ENCODE results near the gene C19orf12.
A peak's percentile ranks its signal among the peaks of the same experiment; 100 is the strongest.

Gene C19orf12

DNA sequence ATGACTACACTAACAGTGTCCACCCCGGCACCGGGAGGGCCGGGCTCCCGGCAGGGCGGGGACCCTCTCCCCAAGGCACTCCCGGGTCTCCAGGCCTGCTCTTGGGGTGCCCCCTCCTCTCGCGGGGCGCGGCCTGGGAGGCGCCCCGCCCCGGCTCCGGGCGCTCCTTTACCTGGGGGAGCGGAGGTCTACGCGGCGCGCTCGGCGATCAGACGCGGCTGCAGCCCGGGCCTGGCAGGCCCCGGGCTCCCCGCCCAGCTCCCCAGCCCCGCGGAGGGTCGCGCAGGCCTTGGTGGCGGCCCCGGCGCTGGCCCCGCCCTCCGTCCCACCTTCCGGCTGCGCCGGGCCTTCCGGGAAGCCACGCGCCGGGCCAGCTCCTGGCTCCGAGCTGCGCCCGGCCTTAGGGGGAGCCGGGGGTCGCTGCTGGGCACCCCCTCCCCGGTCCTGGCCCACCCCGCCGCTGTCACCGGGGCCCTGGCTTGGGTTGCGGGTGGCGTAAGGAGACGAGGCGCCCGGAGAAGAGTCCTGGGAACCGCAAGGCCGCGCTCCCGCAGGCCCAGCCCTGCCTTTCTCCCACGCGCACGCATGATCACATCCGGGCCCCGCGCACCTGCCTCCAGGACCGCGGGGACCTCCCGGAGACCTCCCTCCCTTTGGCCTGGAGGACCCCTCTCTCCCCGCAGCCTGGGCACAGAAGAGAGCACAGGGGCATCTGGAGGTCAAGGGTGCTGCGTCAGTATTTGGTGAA lies at the start of gene C19orf12:
Gene C19orf12, minus strand, starts transcription at position 309 of the 748 bp plus-strand sequence. CDS start 6,848 bp downstream, outside the sequence.
- DNase-seq: peak; percentile 57

DNA sequence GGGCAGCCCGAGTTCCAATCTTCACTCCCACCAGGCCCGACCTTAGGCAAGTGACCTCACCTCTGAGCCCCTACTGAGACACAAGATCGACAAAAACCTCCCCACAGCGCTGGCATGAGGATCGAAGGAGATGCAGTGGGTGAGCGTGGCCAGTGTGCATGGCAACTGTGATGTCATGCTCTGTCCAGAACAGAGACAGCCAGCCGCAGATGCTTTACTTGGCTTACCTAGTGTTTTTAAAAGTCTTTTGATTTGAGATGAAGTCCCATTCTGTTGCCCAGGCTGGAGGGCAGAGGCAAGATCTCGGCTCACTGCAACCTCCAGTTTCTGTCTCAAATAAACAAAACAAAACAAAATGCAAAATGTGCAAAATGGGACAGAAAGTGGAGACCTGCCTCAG lies 49.3 kb upstream of the C19orf12 start:
- no peak for DNase-seq

DNA sequence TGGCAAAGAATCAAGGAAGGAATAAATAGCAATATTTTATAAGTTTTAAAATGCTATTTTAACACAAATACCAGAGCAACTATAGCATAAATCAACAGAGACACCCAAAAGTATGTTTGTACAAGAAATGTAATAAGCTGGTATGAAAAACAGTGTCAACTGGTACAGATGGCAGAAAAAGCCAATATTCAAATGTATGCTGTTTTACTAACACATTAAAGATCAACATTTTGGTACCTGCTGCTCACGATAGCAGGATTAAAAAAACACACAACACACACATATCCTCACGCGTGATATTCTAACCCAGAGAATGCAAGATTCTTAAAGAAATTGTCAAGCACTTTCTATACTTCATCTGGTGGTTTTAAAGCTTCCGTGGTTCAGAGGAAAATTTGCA lies 48.1 kb upstream of the C19orf12 start:
- no peak for DNase-seq

DNA sequence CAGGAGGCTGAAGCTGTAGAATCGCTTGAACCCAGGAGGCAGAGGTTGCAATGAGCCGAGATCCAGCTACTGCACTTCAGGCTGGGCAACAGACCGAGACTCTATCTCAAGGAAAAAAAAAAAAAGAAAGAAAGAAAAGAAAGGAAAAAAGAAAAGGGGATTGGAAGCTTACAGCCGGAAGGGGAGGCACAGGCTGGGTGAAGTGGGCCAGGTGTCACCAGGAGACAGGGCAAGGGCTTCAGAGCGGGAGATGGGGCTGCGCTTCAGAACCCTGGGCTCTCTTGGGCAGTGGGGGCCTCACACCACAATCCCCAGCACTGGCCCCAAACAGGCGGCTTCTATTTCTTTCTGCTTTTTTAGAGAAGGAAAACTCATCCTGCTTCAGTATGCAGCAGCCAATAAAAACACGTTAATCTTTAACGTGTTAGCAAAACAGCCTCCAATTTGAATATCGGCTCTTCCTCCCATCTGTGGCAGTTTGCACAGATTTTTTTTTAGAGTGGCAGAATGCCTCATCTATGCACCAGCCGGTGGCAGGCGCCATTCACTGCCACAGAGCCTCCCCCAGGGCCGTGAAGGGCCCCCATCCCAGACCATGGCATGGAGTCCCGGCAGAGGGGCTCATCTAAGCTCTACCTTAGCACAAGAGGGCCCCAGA lies 46.6 kb upstream of the C19orf12 start:
- no peak for DNase-seq

DNA sequence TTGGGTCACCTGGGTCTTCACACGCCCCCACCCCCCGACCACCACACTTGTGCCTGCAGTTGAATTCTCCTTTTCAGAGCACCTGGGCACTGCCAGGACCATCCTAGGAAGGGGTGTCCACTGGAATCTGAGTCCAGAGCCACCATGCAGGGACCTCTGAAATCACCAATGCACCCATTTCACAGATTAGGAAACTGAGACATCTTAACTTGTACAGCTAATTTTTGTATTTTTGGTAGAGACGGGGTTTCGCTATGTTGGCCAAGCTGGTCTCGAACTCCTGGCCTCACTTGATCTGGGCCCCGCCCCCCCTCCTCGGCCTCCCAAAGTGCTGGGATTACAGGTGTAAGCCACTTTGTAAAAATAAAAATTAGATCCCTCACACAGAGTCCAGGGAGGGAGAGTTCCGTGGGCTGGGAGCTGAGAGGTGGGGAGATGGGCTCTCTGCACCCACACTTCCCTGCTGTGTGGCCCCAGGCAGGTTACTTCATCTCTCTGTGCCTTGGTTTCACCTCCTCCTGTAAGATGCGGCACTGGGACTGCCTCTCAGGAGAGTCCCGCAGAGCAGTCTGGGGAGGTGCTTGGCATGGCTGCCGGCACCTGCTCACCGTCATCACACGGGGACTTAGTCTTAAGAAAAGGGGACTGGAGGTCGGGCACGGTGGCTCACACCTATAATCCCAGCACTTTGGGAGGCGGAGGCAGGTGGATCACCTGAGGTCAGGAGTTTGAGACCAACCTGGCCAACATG lies 45.9 kb upstream of the C19orf12 start:
- no peak for DNase-seq

DNA sequence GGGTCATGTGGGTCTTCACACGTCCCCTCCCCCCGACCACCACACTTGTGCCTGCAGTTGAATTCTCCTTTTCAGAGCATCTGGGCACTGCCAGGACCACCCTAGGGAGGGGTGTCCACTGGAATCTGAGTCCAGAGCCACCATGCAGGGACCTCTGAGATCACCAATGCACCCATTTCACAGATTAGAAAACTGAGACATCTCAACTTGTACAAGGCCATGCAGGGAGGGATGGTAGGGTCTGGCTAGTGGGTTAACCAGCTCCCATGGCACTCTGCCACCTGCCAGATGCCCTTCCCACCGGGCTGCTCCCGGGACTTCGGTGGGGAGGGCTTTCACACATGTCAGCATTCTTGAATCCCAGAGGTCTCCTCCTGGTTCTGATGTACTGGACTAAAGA lies 44.3 kb upstream of the C19orf12 start:
- no peak for DNase-seq

DNA sequence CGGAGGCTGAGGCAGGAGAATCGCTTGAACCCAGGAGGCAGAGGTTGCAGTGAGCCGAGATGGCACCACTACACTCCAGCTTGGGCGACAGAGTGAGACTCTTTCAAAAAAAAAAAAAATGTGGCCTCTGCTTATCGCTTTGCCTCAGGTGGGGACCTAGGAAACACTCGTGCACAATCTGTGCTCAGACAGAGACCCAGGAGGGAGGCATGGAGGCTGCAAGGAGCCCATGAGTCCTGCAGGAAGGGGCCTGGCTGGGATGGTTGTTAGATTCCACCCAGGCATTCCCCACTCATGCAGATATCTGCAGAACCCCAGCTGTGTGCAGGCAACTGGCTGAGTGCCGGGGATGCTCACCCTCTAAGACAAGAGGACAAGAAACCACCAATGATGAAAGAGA lies 43.8 kb upstream of the C19orf12 start:
- no peak for DNase-seq

DNA sequence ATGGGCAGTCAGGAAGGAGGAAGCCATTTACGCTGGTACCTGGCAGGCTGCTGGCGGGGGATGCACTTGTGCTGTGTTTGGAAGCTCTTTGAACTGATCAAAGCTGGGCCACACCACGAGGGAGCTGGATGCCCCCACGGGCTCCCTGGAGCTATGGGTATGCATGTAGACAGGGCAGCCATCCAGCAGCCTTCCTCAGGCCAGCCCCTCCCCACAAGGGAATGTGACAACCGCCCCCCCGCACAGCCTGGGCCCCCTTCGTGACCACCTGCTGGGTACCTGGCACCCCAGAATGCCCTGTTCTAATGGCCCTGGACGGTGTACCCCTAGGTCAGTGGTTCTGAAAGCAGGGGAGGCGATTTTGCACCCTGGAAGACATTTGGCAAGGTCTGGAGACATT lies 42.5 kb upstream of the C19orf12 start:
- DNase-seq: no peak

DNA sequence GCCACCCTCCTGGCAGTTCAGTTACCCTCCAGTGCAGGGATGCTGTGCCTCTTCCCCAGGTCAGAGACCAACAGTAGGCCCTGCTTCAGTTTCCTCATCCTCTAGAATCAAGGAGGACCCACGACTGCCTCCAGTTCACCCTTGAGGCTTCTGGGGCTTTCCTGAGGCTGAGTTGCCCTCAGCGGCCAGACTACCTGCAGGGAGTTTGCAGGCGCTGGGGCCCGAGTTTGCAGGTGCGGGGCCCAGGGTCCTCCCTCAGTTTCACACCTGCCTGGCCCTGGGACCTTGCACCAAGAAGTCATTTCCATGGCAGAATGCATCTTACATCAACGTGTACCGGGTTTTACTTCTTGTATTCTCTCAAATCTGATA lies 38.9 kb upstream of the C19orf12 start:
- no peak for DNase-seq

DNA sequence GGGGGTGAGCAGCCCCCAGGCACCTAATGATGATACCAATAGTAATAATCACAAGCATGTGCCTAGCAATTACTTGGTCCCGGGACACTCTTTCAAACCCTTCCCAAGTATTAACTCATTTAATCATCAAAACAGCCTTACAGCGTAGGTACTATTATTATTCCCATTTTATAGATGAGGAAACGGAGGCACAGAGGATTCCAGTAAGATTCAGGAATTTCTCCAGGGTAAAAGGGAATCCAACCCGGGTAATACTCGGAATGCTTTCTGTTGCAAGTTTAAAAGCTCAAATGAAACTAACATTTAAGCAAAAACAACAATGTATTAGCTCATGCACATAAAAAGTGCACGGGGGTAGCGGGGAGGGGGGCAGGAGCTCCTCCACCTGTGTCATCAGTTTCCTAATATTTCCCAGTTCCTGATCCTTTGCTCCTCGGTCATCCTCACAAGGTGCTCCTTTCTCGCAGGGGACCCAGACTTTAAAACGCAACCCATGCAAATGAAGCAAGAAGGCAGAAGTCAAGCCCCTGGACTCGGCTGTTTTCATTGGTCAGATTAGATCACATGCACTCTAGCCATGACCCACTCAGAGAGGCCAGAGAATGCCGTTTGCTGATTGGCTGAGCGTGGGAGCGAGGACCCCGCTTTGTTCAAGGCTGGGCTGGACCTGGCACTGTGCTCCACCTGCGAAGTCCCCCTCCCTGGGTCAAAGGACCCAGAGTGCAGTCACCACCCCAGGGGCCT lies 38.3 kb upstream of the C19orf12 start:
- DNase-seq: no peak

DNA sequence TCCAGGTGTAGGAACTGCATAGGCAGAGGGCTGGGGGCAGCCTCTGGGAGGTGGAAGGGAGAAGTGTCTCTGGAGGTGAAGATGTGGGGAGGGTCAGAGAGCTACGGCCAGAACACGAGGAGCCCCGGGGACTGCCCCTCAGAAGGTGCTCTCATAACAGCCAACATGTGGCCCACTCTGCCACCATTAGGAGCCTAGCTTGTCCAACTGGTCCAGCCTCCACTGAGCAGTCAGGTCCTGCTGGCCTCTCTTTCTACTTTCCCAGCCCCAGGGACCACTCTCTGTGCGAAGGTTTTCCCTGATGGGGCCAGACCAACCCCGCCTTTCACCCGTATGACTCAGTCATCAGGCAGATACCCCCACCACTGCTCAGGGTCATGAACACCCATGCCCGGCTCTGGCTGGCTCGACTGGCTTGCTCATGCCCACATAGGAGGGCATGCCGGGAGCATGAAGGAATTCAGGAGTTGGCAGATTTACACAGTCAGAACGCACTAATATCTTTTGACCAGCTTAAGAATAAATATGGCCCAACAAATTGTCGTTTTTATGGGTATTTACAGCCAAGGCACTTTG lies 37.5 kb upstream of the C19orf12 start:
- DNase-seq: no peak

DNA sequence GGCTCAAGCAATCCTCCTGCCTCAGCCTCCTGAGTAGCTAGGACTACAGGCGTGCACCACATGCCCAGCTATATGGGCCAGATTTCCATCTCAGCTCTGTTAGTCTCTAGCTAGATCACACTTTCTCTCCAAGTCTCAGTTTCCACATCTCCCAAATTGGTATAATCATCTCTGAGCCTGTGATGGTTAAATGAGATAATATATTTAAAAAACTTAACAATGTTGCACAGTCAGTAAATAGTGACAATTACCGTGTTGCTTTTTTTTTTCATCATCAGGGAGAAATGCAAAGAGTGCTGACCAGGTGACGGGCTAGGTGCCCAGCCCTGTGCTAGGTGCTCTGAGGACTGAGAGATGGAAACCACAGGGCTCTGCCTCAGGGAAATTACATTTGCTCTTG lies 36.9 kb upstream of the C19orf12 start:
- no peak for DNase-seq

DNA sequence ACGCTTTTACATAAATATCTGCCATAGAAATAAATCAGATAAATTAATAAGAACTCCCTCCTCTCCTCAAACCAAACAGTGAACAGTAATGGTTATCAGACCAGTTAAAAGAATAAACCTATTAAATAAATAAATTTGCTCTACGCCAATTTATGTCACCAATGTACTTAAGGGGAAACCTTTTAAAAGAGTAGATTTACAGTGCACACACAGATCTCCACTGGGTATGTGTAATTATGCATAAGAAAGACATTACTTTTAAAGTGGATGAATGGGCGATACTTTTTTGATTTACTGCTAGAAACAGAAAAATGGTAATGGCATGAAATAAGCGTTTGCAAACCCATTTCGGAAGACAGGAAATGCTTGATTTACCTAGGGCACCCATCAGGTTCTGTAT lies 34.9 kb upstream of the C19orf12 start:
- no peak for DNase-seq

DNA sequence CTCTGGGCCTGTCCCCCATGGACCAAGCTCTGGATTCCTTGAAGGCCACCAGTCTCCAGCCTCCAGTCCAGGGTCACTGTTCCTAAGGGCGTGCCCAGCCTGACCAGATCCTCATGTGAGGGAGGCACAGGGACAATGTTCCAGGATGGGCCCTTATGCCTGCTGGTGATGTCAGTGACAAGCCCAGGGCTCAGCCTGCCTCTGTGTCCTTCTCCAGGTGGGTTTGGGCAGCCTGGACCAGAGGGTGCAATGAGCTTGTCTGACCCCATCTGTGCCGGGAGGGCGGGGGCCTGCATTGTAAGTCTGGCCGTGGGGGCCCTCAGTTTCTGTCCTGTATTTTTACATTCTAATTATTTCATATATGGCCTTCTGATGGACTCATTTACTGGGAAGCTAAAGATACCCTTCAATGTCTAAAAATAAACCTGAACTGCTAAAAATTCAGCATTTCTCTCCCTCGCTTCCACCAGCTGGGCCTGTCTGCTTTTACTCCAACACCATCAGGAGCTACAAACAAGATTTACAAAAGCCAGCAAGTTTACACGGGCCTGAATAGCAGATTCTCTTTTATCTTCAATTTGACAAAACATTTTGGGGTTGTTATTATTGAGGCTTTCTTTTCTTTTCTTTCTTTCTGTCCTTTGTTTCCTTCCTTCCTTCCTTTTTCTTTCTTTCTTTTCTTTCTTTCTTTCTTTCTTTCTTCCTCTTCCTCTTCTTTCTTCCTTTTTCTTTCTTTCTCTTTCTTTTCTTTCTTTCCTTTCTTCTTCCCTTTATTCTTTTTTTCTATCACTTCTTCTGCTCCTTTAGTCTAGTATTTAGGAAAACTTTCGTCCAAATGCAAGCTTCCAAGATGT lies 34.2 kb upstream of the C19orf12 start:
- no peak for DNase-seq

DNA sequence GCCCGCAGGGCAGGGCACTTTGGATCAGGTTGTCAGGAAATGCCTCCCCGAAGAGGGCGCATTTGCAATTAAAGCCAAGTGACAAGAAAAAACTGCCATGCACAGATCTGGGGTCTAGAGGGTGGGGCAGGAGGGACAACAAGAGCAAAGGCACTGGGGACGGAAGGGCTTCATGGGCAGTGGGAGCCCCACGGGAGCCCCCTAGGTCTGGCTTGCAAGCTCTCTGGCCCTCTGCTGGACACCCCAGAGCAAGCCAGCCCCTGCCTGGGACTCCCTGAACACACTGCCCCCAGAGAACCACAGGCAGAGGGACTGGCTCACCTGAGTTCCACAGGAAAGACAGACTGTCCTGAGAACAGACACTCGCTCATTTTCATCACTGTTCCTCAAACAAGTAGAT lies 30.2 kb upstream of the C19orf12 start:
- no peak for DNase-seq

DNA sequence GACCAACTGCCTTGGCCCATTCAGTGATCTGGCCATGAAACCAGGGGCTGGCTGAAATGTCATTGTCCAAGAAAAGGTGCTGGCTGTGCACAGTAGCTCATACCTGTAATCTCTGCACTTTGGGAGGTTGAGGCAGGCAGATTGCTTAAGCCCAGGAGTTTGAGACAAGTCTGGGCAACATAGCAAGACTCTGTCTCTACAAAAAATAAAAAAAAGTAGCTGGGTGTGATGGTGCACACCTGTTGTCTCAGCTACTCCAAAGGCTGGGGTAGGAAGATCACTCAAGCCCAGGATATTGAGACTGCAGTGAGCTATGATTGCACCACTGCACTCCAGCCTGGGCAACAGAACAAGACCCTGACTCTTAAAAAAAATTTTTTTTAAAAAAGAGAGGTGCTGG lies 28.6 kb upstream of the C19orf12 start:
- no peak for DNase-seq

DNA sequence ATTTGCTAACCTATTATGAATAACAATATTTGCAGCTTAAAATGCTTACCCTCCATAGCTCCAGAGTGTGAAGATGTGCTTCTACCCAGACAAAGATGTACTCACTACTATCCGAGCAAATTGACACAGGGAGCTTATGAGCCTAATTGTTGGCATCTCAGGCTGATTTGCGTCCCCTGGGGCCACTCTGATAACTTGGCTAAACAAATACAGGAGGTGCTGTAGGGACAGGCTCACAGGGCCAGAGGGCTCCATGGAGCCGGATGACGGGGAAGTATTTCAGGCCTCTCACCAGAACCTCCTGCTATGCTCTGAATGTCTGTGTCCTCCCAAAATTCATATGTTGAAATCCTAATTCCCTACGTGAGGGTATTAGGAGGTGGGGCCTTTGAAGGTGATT lies 26.7 kb upstream of the C19orf12 start:
- no peak for DNase-seq

DNA sequence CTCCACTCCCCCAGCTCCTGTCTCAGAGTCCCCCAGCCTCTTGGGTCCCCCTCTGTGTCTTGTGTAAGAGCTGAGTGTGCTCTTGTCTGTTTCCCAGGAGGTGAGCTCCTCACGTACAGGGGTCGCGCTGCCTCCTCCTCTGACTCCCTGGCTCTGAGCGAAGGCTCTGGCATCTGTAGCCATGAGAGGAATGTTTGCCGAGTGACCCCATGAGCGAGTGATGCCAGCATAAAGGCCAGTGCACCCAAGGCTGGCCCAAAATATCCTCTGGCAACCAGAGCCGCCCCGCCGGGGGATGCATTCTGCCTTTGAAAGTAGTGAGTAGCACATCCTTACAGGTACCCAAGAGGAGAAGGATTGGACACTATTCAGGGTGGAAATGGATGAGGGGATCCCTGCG lies 26.2 kb upstream of the C19orf12 start:
- DNase-seq: no peak

DNA sequence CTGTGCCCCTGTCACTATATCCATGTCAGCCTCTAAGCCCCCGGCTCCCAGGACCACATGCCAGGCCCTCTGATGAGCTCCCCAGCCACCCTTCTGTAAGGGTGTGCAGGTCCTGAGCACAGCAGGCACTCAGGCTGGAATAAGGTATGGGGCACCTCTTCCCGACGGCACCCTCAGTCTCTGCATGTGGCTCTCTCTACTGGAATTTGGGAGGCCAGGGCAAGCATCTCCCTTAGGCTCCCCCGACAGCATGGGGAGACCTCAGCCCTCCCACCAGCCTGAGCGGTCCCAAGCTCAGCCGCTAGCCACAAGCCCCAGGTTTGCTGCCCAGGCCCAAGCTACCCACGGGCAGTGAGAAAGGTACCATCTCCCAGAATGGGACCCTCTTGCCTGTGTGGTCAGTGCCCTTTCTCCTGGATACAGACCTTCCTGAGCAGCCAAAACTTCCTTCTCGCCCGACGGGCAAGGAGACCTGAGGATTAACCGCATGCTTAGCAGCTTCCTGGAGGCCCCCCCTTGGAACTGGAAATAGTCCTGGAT lies 22.5 kb upstream of the C19orf12 start:
- DNase-seq: no peak

DNA sequence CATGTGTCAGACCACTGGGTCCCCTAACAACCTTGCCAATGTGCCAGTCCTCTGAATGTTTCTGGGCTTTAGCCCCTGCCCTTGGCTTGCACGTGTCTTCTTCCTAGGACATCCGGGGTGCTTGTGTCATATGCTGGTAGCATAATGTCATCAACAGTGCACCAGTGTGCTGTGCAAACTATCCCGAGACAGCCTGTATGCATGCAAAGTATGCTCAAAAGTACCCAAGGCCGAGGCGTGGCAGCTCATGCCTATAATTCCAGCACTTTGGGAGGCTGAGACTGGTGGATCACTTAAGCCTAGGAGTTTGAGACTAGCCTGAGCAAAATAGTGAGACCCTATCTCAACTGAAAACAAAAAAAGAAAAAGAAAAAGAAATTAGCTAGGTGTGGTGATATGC lies 20.8 kb upstream of the C19orf12 start:
- DNase-seq: no peak

DNA sequence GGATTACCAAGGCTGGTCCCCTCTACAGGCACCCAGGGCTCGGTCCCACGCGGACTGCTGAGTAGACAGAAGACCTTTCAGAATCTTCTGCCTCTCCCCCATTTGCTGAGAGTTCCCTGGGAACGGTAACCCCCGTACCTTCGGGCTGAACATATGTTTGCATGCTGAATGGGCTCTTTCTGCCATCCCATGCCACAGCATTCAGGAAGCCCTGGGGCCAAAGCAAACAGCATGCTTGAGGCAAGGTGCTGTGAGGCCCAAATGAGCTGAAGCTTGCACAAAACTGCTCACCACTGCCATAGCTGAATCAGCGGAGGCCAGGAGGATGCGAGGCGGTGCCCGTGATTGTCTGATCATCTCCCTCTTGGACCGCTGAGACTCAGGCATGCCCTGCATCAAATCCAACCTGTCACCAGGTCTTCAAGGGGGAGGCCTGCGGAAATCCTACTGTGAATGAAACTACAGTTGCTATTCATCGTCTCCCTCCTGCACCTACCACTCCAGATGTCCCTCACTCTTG lies 16.3 kb upstream of the C19orf12 start:
- DNase-seq: no peak

DNA sequence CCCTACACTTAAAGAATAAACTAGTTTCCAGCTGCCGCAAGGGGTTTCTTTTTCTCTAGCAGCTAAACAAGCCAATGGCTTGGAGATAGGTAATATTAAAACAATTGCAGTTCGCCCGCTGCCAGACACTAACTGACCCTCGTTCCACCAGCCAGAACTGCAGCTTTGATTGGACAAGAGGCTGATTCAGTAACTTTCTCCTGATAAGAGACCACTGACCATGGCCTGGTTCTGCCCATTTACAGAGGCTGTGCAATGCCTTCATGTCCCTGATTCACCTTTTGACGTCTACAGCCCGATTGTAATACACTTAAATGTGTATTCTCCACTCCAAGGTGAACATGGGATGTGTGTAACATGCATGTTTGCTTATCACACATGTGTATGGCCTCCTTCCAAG lies 12.8 kb upstream of the C19orf12 start:
- no peak for DNase-seq

All from CD4-positive, alpha-beta T cell treated with Interleukin-17A for 1 hour (primary cell).